ENCODE data around the gene SNX5.

Gene SNX5

GRCh38 chr20:17955302-17955701 is 13.3 kb downstream of the SNX5 start:
- TF ChIP-seq CTCF (IDR thresholded peaks at IDR 0.05; ENCODE audit: borderline replicate concordance, control extremely low read depth, extremely low read depth, insufficient read depth, missing control alignments) = no peak
- DNase-seq (ENCODE audit: low spot score) = no peak
- in situ Hi-C loops (cut with MboI; ENCODE audit: low sequenced_read_pairs, unreplicated experiment) = no loop called here

- in situ Hi-C loops (cut with MboI; ENCODE audit: low sequenced_read_pairs, unreplicated experiment) = no loop called here
- DNase-seq (ENCODE audit: low spot score) = no peak
- TF ChIP-seq CTCF (IDR thresholded peaks at IDR 0.05; ENCODE audit: borderline replicate concordance, control extremely low read depth, extremely low read depth, insufficient read depth, missing control alignments) = no peak
Observed at GRCh38 chr20:17953935-17954334, 14.7 kb downstream of the SNX5 start.

- in situ Hi-C loops (cut with MboI; ENCODE audit: low sequenced_read_pairs, unreplicated experiment) = no loop called here
- TF ChIP-seq CTCF (IDR thresholded peaks at IDR 0.05; ENCODE audit: borderline replicate concordance, control extremely low read depth, extremely low read depth, insufficient read depth, missing control alignments) = no peak
- no peak for DNase-seq (ENCODE audit: low spot score)
Observed at GRCh38 chr20:17952692-17953684, 15.6 kb downstream of the SNX5 start.

GRCh38 chr20:17951323-17951722 is 17.3 kb downstream of the SNX5 start:
- TF ChIP-seq CTCF (IDR thresholded peaks at IDR 0.05; ENCODE audit: borderline replicate concordance, control extremely low read depth, extremely low read depth, insufficient read depth, missing control alignments) = no peak

GRCh38 chr20:17950670-17951069 is 17.9 kb downstream of the SNX5 start:
- TF ChIP-seq CTCF (IDR thresholded peaks at IDR 0.05; ENCODE audit: borderline replicate concordance, control extremely low read depth, extremely low read depth, insufficient read depth, missing control alignments) = no peak
- no peak for DNase-seq (ENCODE audit: low spot score)
- in situ Hi-C loops (cut with MboI; ENCODE audit: low sequenced_read_pairs, unreplicated experiment) = no loop called here

More at GRCh38 chr20:17951323-17951722, 17.3 kb downstream of the SNX5 start:
- no peak for DNase-seq (ENCODE audit: low spot score)
- in situ Hi-C loops (cut with MboI; ENCODE audit: low sequenced_read_pairs, unreplicated experiment) = no loop called here

- DNase-seq (ENCODE audit: low spot score) = no peak
- in situ Hi-C loops (cut with MboI; ENCODE audit: low sequenced_read_pairs, unreplicated experiment) = no loop called here
- TF ChIP-seq CTCF (IDR thresholded peaks at IDR 0.05; ENCODE audit: borderline replicate concordance, control extremely low read depth, extremely low read depth, insufficient read depth, missing control alignments) = no peak
Observed at GRCh38 chr20:17949899-17950298, 18.7 kb downstream of the SNX5 start.

Measured in GM13976 (cell line).